ENCODE data around the gene SLC31A1.

DNA sequence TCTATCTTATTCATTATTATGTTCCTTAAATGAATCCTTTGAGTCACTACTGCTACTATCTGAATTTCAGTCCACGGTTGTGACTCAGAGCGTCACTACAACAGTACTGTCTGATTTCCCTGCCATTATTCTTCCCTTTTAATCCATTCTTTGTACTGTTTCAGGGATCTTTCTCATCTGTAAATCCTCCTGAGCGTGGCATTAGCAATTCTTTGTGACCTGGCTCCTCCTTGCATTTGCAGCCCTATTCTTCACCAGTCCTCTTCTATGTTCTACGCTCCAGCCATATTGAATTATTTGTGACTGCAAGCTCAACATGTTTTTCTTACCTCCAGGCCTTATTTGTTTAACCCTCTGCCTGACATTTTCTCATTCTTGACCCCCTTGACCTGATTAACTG is 60.0 kb downstream of the SLC31A1 start:
- TF ChIP-seq EZH2phosphoT487 (IDR thresholded peaks at IDR 0.05; ENCODE audit: insufficient read depth, low read depth) (no peak), EZH2 (IDR thresholded peaks at IDR 0.05; ENCODE audit: insufficient read depth, poor library complexity, severe bottlenecking) (no peak)

Data from GM23248 (cell line).